ENCODE measurements around the gene SLC43A1.
"Not testable (repeated sequence)": the region's sequence is repeated elsewhere in the genome, so short reads cannot be mapped to it uniquely, and the experiment has no call there.

The SLC43A1 gene

GRCh38 chr11:57453543-57454177, 61.8 kb downstream of the SLC43A1 start:
- Histone ChIP-seq H3K14ac (ENCODE audit: low read length) (no peak overlapping the region), H4K8ac (ENCODE audit: low read depth, low read length) (no peak overlapping the region), H2AFZ (ENCODE audit: low read length) (no peak overlapping the region), H3K4ac (ENCODE audit: low read length) (no peak overlapping the region), H3K79me1 (ENCODE audit: low read depth, low read length) (no peaks in the 10 kb centered on the region), H2BK120ac (ENCODE audit: low read depth, low read length) (no peak overlapping the region), H3K23ac (ENCODE audit: low read depth, low read length, poor library complexity) (no peak overlapping the region), H3K4me1 (ENCODE audit: control insufficient read depth in 2 of 2, insufficient read depth in 1 of 2, low read depth in 1 of 2, low read length in 2 of 2) (peaks cover 3 to 6% of the 10 kb centered on the region in 2 donors), H3K18ac (ENCODE audit: low read length) (peak overlapping the region; percentile 48), H3K27me3 (ENCODE audit: control insufficient read depth in 3 of 3, insufficient read depth in 3 of 3, low read depth in 1 of 3, low read length in 3 of 3) (peaks cover 9 to 65% (median 20%) of the 10 kb centered on the region in 3 experiments), H4K91ac (ENCODE audit: low read depth, low read length, poor library complexity) (no peak overlapping the region), H2AK5ac (ENCODE audit: low read depth, low read length) (no peak overlapping the region), H3K27ac (replicated peaks; ENCODE audit: low read length) (no peak overlapping the region), H2BK5ac (ENCODE audit: low read length) (no peak overlapping the region), H3K9me3 (replicated peaks in 1 of 2; ENCODE audit: control insufficient read depth in 2 of 2, insufficient read depth in 1 of 2, low read depth in 1 of 2, low read length in 2 of 2) (no peaks in the 10 kb centered on the region), H3K4me3 (ENCODE audit: low read length in 2 of 2) (no peak overlapping the region), H3K4me2 (ENCODE audit: insufficient read depth, low read length, poor library complexity, severe bottlenecking) (no peak overlapping the region), H3K9ac (ENCODE audit: low read depth, low read length, poor library complexity) (no peak overlapping the region), H2BK15ac (ENCODE audit: low read length) (no peak overlapping the region), H2BK12ac (ENCODE audit: low read length) (no peak overlapping the region), H3K36me3 (replicated peaks in 1 of 2; ENCODE audit: control insufficient read depth in 2 of 2, insufficient read depth in 2 of 2, low read length in 2 of 2) (no peaks in the 10 kb centered on the region)
- DNase-seq (ENCODE audit: low spot score): no peak
- WGBS, 2 donors (ENCODE audit: extremely low coverage in 2 of 2, insufficient read length in 2 of 2, insufficient replicate concordance in 1 of 2): no CpG with 5 or more reads among the region's 2 CpGs

- Histone ChIP-seq H3K4me1 (ENCODE audit: control insufficient read depth in 2 of 2, insufficient read depth in 1 of 2, low read depth in 1 of 2, low read length in 2 of 2) (no peaks in the 10 kb centered on the region), H3K9ac (ENCODE audit: low read depth, low read length, poor library complexity) (no peak overlapping the region), H4K8ac (ENCODE audit: low read depth, low read length) (no peak overlapping the region), H3K4me2 (ENCODE audit: insufficient read depth, low read length, poor library complexity, severe bottlenecking) (no peak overlapping the region), H3K4ac (ENCODE audit: low read length) (no peak overlapping the region), H3K23ac (ENCODE audit: low read depth, low read length, poor library complexity) (no peak overlapping the region), H3K27ac (replicated peaks; ENCODE audit: low read length) (no peak overlapping the region), H2BK12ac (ENCODE audit: low read length) (no peak overlapping the region), H2AFZ (ENCODE audit: low read length) (no peak overlapping the region), H3K79me1 (ENCODE audit: low read depth, low read length) (no peaks in the 10 kb centered on the region), H2BK120ac (ENCODE audit: low read depth, low read length) (no peak overlapping the region), H3K36me3 (replicated peaks in 1 of 2; ENCODE audit: control insufficient read depth in 2 of 2, insufficient read depth in 2 of 2, low read length in 2 of 2) (no peaks in the 10 kb centered on the region), H3K14ac (ENCODE audit: low read length) (no peak overlapping the region), H2BK5ac (ENCODE audit: low read length) (no peak overlapping the region), H2BK15ac (ENCODE audit: low read length) (no peak overlapping the region), H3K9me3 (replicated peaks in 1 of 2; ENCODE audit: control insufficient read depth in 2 of 2, insufficient read depth in 1 of 2, low read depth in 1 of 2, low read length in 2 of 2) (no peaks in the 10 kb centered on the region), H4K91ac (ENCODE audit: low read depth, low read length, poor library complexity) (no peak overlapping the region), H3K18ac (ENCODE audit: low read length) (no peak overlapping the region), H3K4me3 (ENCODE audit: low read length in 2 of 2) (no peak overlapping the region), H3K27me3 (ENCODE audit: control insufficient read depth in 3 of 3, insufficient read depth in 3 of 3, low read depth in 1 of 3, low read length in 3 of 3) (peaks cover 0 to 11% (median 2%) of the 10 kb centered on the region in 3 experiments), H2AK5ac (ENCODE audit: low read depth, low read length) (no peak overlapping the region)
- no CpG with 5 or more reads among the region's 1 CpG for WGBS, 2 donors (ENCODE audit: extremely low coverage in 2 of 2, insufficient read length in 2 of 2, insufficient replicate concordance in 1 of 2)
- no peak for DNase-seq (ENCODE audit: low spot score)
Observed at GRCh38 chr11:57446055-57446454, 69.4 kb downstream of the SLC43A1 start.

GRCh38 chr11:57445122-57445394, 70.4 kb downstream of the SLC43A1 start:
- H4K8ac ChIP-seq (ENCODE audit: low read depth, low read length); H3K4me3 ChIP-seq (ENCODE audit: low read length in 2 of 2); H3K27ac ChIP-seq (replicated peaks; ENCODE audit: low read length); H3K9ac ChIP-seq (ENCODE audit: low read depth, low read length, poor library complexity); H3K18ac ChIP-seq (ENCODE audit: low read length); H2BK120ac ChIP-seq (ENCODE audit: low read depth, low read length); H3K36me3 ChIP-seq (replicated peaks in 1 of 2; ENCODE audit: control insufficient read depth in 2 of 2, insufficient read depth in 2 of 2, low read length in 2 of 2); H3K9me3 ChIP-seq (replicated peaks in 1 of 2; ENCODE audit: control insufficient read depth in 2 of 2, insufficient read depth in 1 of 2, low read depth in 1 of 2, low read length in 2 of 2); H3K14ac ChIP-seq (ENCODE audit: low read length); H2BK12ac ChIP-seq (ENCODE audit: low read length); H3K79me1 ChIP-seq (ENCODE audit: low read depth, low read length); H2BK5ac ChIP-seq (ENCODE audit: low read length); H3K4me1 ChIP-seq (ENCODE audit: control insufficient read depth in 2 of 2, insufficient read depth in 1 of 2, low read depth in 1 of 2, low read length in 2 of 2); H2BK15ac ChIP-seq (ENCODE audit: low read length); DNase-seq (ENCODE audit: low spot score); H3K4me2 ChIP-seq (ENCODE audit: insufficient read depth, low read length, poor library complexity, severe bottlenecking); H2AK5ac ChIP-seq (ENCODE audit: low read depth, low read length); H2AFZ ChIP-seq (ENCODE audit: low read length); H3K4ac ChIP-seq (ENCODE audit: low read length); H4K91ac ChIP-seq (ENCODE audit: low read depth, low read length, poor library complexity); H3K23ac ChIP-seq (ENCODE audit: low read depth, low read length, poor library complexity); H3K27me3 ChIP-seq (ENCODE audit: control insufficient read depth in 3 of 3, insufficient read depth in 3 of 3, low read depth in 1 of 3, low read length in 3 of 3): not testable (repeated sequence)
- WGBS, 2 donors (ENCODE audit: extremely low coverage in 2 of 2, insufficient read length in 2 of 2, insufficient replicate concordance in 1 of 2): no CpG with 5 or more reads among the region's 9 CpGs

- Histone ChIP-seq H3K4me3 (ENCODE audit: low read length in 2 of 2) (no peak overlapping the region), H3K23ac (ENCODE audit: low read depth, low read length, poor library complexity) (no peak overlapping the region), H4K8ac (ENCODE audit: low read depth, low read length) (no peak overlapping the region), H3K79me1 (ENCODE audit: low read depth, low read length) (no peaks in the 10 kb centered on the region), H2AFZ (ENCODE audit: low read length) (no peak overlapping the region), H3K27ac (replicated peaks; ENCODE audit: low read length) (no peak overlapping the region), H2BK12ac (ENCODE audit: low read length) (no peak overlapping the region), H2BK15ac (ENCODE audit: low read length) (no peak overlapping the region), H3K9ac (ENCODE audit: low read depth, low read length, poor library complexity) (no peak overlapping the region), H3K36me3 (replicated peaks in 1 of 2; ENCODE audit: control insufficient read depth in 2 of 2, insufficient read depth in 2 of 2, low read length in 2 of 2) (no peaks in the 10 kb centered on the region), H3K4me2 (ENCODE audit: insufficient read depth, low read length, poor library complexity, severe bottlenecking) (no peak overlapping the region), H3K4me1 (ENCODE audit: control insufficient read depth in 2 of 2, insufficient read depth in 1 of 2, low read depth in 1 of 2, low read length in 2 of 2) (no peaks in the 10 kb centered on the region), H3K14ac (ENCODE audit: low read length) (no peak overlapping the region), H4K91ac (ENCODE audit: low read depth, low read length, poor library complexity) (no peak overlapping the region), H3K18ac (ENCODE audit: low read length) (no peak overlapping the region), H2BK5ac (ENCODE audit: low read length) (no peak overlapping the region), H2AK5ac (ENCODE audit: low read depth, low read length) (no peak overlapping the region), H3K9me3 (replicated peaks in 1 of 2; ENCODE audit: control insufficient read depth in 2 of 2, insufficient read depth in 1 of 2, low read depth in 1 of 2, low read length in 2 of 2) (no peaks in the 10 kb centered on the region), H2BK120ac (ENCODE audit: low read depth, low read length) (no peak overlapping the region), H3K4ac (ENCODE audit: low read length) (no peak overlapping the region), H3K27me3 (ENCODE audit: control insufficient read depth in 3 of 3, insufficient read depth in 3 of 3, low read depth in 1 of 3, low read length in 3 of 3) (peaks cover 0 to 7% (median 0%) of the 10 kb centered on the region in 3 experiments)
- no peak for DNase-seq (ENCODE audit: low spot score)
- WGBS, 2 donors (ENCODE audit: extremely low coverage in 2 of 2, insufficient read length in 2 of 2, insufficient replicate concordance in 1 of 2): no CpG with 5 or more reads among the region's 9 CpGs
Observed at GRCh38 chr11:57444362-57445121, 71.0 kb downstream of the SLC43A1 start.
